WERI-Rb-1 (cell line): Measurements from ENCODE around the gene PAQR8.

Experiments used
- DNase-seq: peaks from one replicate; pipeline ENCODE4 v3.0.0-alpha.2; 2020
- H3K27ac ChIP-seq: fragments of 250-450 bp; sonication (Bioruptor Pico); 2 replicates; pipeline ENCODE4 v1.5.1; 2020; ENCODE audit warnings: mild to moderate bottlenecking, moderate library complexity
- H3K27me3 ChIP-seq: fragments of 250-450 bp; sonication (Bioruptor Pico); 2 replicates; pipeline ENCODE4 v1.5.1; 2021; ENCODE audit warnings: mild to moderate bottlenecking, low read depth, moderate library complexity; ENCODE audit not compliant: insufficient read depth, severe bottlenecking
- H3K36me3 ChIP-seq: fragments of 250-450 bp; sonication (Bioruptor Pico); 2 replicates; pipeline ENCODE4 v1.5.1; 2020; ENCODE audit warnings: mild to moderate bottlenecking, moderate library complexity
- H3K4me3 ChIP-seq: 2 replicates; pipeline ENCODE4 v1.5.1; 2011; ENCODE audit warnings: low read depth, mild to moderate bottlenecking, control low read depth, low read length
- H3K9me3 ChIP-seq: fragments of 250-450 bp; sonication (Bioruptor Pico); 2 replicates; pipeline ENCODE4 v1.5.1; 2021; ENCODE audit warnings: mild to moderate bottlenecking, moderate library complexity; ENCODE audit not compliant: severe bottlenecking
- CTCF ChIP-seq: IDR thresholded peaks from 2 replicates; pipeline ENCODE4 v1.5.1; 2011; ENCODE audit warnings: low read depth, mild to moderate bottlenecking, control low read depth, inconsistent platforms, low read length

PAQR8 gene

DNA sequence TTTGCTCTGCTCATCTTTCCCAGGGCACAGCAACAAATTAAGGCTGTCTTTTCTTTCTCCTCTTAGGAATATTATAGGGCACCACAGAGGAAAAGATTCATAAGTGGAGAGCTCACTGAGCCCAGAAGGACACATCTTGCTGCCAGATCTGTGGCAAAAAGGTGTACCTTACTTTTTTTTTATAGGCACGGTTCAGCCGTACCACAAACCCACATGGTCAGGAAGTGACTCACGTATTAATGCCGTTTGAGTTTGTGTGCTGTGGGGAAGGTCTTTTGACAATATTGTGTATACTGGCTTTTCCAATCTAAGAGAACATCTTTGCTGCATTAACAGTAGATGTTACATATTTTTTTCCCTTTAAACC is 28.4 kb downstream of the PAQR8 start:
- no peak for DNase-seq
- no peaks in the 10 kb centered on the region for H3K36me3 ChIP-seq
- H3K9me3 ChIP-seq = peaks cover 9% of the 10 kb centered on the region
- no peaks in the 10 kb centered on the region for H3K27me3 ChIP-seq
- no peak overlapping the region for H3K27ac ChIP-seq
- no peak overlapping the region for H3K4me3 ChIP-seq
- no peak for TF ChIP-seq CTCF

- H3K27me3 ChIP-seq = no peaks in the 10 kb centered on the region
- H3K27ac ChIP-seq = no peak overlapping the region
- no peak for DNase-seq
- H3K4me3 ChIP-seq = no peak overlapping the region
- H3K36me3 ChIP-seq = no peaks in the 10 kb centered on the region
- peaks cover 9% of the 10 kb centered on the region for H3K9me3 ChIP-seq
- no peak for TF ChIP-seq CTCF
These were observed 29.6 kb downstream of the PAQR8 start for GRCh38 chr6:52391599-52391998.

DNA sequence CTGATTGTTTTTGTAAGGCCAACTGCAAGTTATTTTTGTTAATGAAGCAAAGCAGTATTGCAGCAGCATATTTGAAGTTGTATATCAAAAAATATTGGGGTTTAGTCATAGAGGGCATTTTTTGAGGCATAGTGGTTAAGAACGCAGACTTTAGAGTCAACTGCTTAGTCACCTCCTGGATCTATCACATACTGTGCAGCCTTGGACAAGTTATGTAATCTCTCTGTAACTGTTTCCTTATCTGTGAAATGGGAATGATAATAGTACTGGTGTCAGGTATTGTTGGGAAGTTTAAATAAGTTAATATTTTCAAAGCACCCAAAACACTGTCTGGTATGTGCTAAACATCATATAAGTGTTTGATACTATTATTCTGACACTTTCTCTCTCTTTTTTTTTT is 31.0 kb downstream of the PAQR8 start:
- Histone ChIP-seq H3K27ac (no peak overlapping the region), H3K36me3 (no peaks in the 10 kb centered on the region), H3K27me3 (no peaks in the 10 kb centered on the region), H3K4me3 (no peak overlapping the region), H3K9me3 (peaks cover 4% of the 10 kb centered on the region)
- no peak for TF ChIP-seq CTCF
- DNase-seq = no peak

DNA sequence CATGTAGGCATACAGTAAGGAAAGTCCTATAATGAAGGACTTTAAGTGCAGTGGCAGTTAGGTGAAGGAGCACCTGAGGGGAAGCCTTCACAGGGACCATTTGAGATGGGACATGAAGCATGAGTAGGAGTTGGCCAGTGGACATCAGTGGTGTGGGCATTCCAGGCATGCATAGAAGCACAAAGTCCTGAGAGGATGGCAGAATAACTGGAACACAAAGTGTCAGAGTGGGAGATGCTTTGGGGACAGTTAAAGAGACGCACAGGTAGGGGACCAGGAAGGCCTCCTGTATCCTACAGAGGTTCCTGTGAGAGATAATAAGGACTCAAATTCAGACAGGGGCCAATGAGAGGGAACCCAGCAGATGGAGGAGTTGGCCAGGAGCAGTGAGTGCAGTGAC is 31.8 kb downstream of the PAQR8 start:
- H3K27ac ChIP-seq = no peak overlapping the region
- DNase-seq = no peak
- H3K36me3 ChIP-seq = no peaks in the 10 kb centered on the region
- no peak for TF ChIP-seq CTCF
- no peak overlapping the region for H3K4me3 ChIP-seq
- H3K9me3 ChIP-seq = no peaks in the 10 kb centered on the region
- no peaks in the 10 kb centered on the region for H3K27me3 ChIP-seq

DNA sequence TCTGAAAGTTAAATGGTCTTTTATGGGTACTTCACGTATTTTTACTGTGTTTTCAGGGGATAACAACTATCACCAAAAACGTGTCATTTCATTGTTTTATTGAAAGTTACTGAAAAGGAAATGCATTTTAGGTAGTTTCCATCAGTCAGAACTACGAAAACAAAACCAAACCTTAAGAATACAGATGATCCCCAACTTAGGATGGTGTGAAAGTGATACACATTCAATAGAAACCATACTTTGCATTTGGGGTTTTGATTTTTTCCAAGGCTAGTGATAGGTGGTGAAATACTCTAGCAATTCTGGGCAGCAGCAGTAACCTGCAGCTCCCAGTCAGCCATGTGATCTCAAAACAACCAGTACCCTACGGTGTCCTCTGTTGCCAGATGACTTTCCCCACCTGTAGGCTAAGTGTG is 32.3 kb downstream of the PAQR8 start:
- no peak for DNase-seq
- Histone ChIP-seq H3K27ac (no peak overlapping the region), H3K4me3 (no peak overlapping the region), H3K36me3 (no peaks in the 10 kb centered on the region), H3K27me3 (no peaks in the 10 kb centered on the region), H3K9me3 (no peaks in the 10 kb centered on the region)
- TF ChIP-seq CTCF = no peak

GRCh38 chr6:52395969-52396368 is 34.0 kb downstream of the PAQR8 start:
- no peak for TF ChIP-seq CTCF
- no peaks in the 10 kb centered on the region for H3K9me3 ChIP-seq
- H3K27ac ChIP-seq = no peak overlapping the region
- H3K27me3 ChIP-seq = no peaks in the 10 kb centered on the region
- H3K36me3 ChIP-seq = no peaks in the 10 kb centered on the region
- no peak for DNase-seq
- H3K4me3 ChIP-seq = no peak overlapping the region
